Right hindlimb (tissue), 1 donor: Measurements from ENCODE around the gene ZNF783.
"Not testable (repeated sequence)": the region's sequence is repeated elsewhere in the genome, so short reads cannot be mapped to it uniquely, and the experiment has no call there.

Experiments used
- DNase-seq: peaks from one replicate; pipeline ENCODE4 v3.0.0-alpha.2; 2018

The ZNF783 gene

GRCh38 chr7:149306854-149307253 lies 44.9 kb downstream of the ZNF783 start:
- no peak for DNase-seq

- DNase-seq: no peak
Observed at GRCh38 chr7:149307775-149308501, 45.9 kb downstream of the ZNF783 start.

- DNase-seq: no peak
Observed at GRCh38 chr7:149310113-149310836, 48.3 kb downstream of the ZNF783 start.

- DNase-seq: no peak
Observed at GRCh38 chr7:149310990-149311573, 49.1 kb downstream of the ZNF783 start.

- no peak for DNase-seq
Observed at GRCh38 chr7:149313981-149314380, 52.0 kb downstream of the ZNF783 start.

- no peak for DNase-seq
Observed at GRCh38 chr7:149316606-149317005, 54.6 kb downstream of the ZNF783 start.

- DNase-seq: no peak
Observed at GRCh38 chr7:149317496-149317895, 55.5 kb downstream of the ZNF783 start.

GRCh38 chr7:149317986-149318672 lies 56.1 kb downstream of the ZNF783 start:
- DNase-seq: no peak

- no peak for DNase-seq
Observed at GRCh38 chr7:149319376-149319775, 57.4 kb downstream of the ZNF783 start.

GRCh38 chr7:149320313-149321124 lies 58.5 kb downstream of the ZNF783 start:
- no peak for DNase-seq

GRCh38 chr7:149321125-149321905 lies 59.3 kb downstream of the ZNF783 start:
- DNase-seq: not testable (repeated sequence)

GRCh38 chr7:149321978-149322541 lies 60.1 kb downstream of the ZNF783 start:
- DNase-seq: no peak

- no peak for DNase-seq
Observed at GRCh38 chr7:149322737-149323136, 60.7 kb downstream of the ZNF783 start.

- no peak for DNase-seq
Observed at GRCh38 chr7:149325248-149325647, 63.3 kb downstream of the ZNF783 start.

- DNase-seq: no peak
Observed at GRCh38 chr7:149329265-149329664, 67.3 kb downstream of the ZNF783 start.

GRCh38 chr7:149329766-149330334 lies 67.9 kb downstream of the ZNF783 start:
- DNase-seq: no peak

- no peak for DNase-seq
Observed at GRCh38 chr7:149330914-149331567, 69.0 kb downstream of the ZNF783 start.

- DNase-seq: not testable (repeated sequence)
Observed at GRCh38 chr7:149332602-149333320, 70.8 kb downstream of the ZNF783 start.

GRCh38 chr7:149333321-149333717 lies 71.3 kb downstream of the ZNF783 start:
- no peak for DNase-seq

GRCh38 chr7:149334219-149334618 lies 72.2 kb downstream of the ZNF783 start:
- no peak for DNase-seq
